ENCODE data around the gene STK33.

The STK33 gene

GRCh38 chr11:8634498-8634897 is 40.5 kb upstream of the STK33 start:
- Histone ChIP-seq H3K79me2 (ENCODE audit: low read length) (no peaks in the 10 kb centered on the region), H3K4me2 (ENCODE audit: low read depth, low read length) (peak overlapping the region; percentile 44), H3K9me2 (replicated peaks; ENCODE audit: insufficient read depth, low read length) (no peaks in the 10 kb centered on the region), H2AFZ (ENCODE audit: low read length) (no peak overlapping the region), H3K9me3 (replicated peaks; ENCODE audit: insufficient read depth, low read length) (no peaks in the 10 kb centered on the region), H3K27ac (ENCODE audit: low read length) (peak overlapping the region; percentile 74; the same call in 1 of the 2 replicates), H3K36me3 (replicated peaks; ENCODE audit: insufficient read depth, low read length) (no peaks in the 10 kb centered on the region), H3K27me3 (replicated peaks; ENCODE audit: insufficient read depth, low read length) (no peaks in the 10 kb centered on the region), H3K9ac (ENCODE audit: low read length) (no peak overlapping the region), H3K4me3 (ENCODE audit: low read length) (no peak overlapping the region), H3F3A (ENCODE audit: insufficient read depth, low read length) (peaks cover 36% of the 10 kb centered on the region), H3K4me1 (ENCODE audit: low read length) (peaks cover 51% of the 10 kb centered on the region), H4K20me1 (ENCODE audit: insufficient read depth, low read length) (no peaks in the 10 kb centered on the region)
- TF ChIP-seq CTCF (IDR thresholded peaks at IDR 0.05; ENCODE audit: low read length): no peak
- no peak for TF ChIP-seq EZH2 (optimal IDR thresholded peaks at IDR 0.05; ENCODE audit: low read depth, low read length)
- no peak for TF ChIP-seq EZH2phosphoT487 (IDR thresholded peaks at IDR 0.05; ENCODE audit: low read length)
- peak; percentile 87 for DNase-seq

GRCh38 chr11:8631395-8632118 is 37.5 kb upstream of the STK33 start:
- H3K4me2 ChIP-seq (ENCODE audit: low read depth, low read length): peak overlapping the region; percentile 10; the same call in 1 of the 2 replicates

DNA sequence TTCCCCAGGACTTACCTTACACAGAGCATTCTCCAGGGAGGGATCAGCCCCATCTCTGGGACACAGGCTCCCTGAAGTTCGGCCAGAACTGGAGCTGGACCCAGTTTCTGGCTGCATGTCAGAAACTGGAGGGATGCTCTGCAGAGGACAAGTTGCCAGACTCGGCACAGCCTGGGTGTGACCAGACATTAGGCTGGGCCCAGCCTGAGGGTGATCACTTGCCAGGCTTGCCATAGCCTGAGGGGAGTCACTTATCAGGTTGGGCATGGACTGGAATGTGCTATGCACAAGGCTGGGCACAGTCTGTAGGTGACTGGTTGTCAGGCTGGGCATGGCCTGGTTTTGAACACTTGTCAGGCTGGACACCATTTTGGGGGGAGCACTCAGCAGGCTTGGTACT is 30.7 kb upstream of the STK33 start:
- H3K4me2 ChIP-seq (ENCODE audit: low read depth, low read length): no peak overlapping the region
- no peaks in the 10 kb centered on the region for H3F3A ChIP-seq (ENCODE audit: insufficient read depth, low read length)
- H3K9me3 ChIP-seq (replicated peaks; ENCODE audit: insufficient read depth, low read length): no peaks in the 10 kb centered on the region
- no peaks in the 10 kb centered on the region for H3K79me2 ChIP-seq (ENCODE audit: low read length)
- no peaks in the 10 kb centered on the region for H3K4me1 ChIP-seq (ENCODE audit: low read length)
- no peak overlapping the region for H3K9ac ChIP-seq (ENCODE audit: low read length)
- H3K36me3 ChIP-seq (replicated peaks; ENCODE audit: insufficient read depth, low read length): 0 out of 2 replicates have a peak, but pooled peaks cover 3% of the 10 kb centered on the region
- H3K27ac ChIP-seq (ENCODE audit: low read length): no peak overlapping the region
- H4K20me1 ChIP-seq (ENCODE audit: insufficient read depth, low read length): no peaks in the 10 kb centered on the region
- no peak overlapping the region for H2AFZ ChIP-seq (ENCODE audit: low read length)
- H3K27me3 ChIP-seq (replicated peaks; ENCODE audit: insufficient read depth, low read length): no peaks in the 10 kb centered on the region
- TF ChIP-seq CTCF (IDR thresholded peaks at IDR 0.05; ENCODE audit: low read length): no peak
- TF ChIP-seq EZH2phosphoT487 (IDR thresholded peaks at IDR 0.05; ENCODE audit: low read length): no peak
- no peak for TF ChIP-seq EZH2 (optimal IDR thresholded peaks at IDR 0.05; ENCODE audit: low read depth, low read length)
- no peaks in the 10 kb centered on the region for H3K9me2 ChIP-seq (replicated peaks; ENCODE audit: insufficient read depth, low read length)
- no peak overlapping the region for H3K4me3 ChIP-seq (ENCODE audit: low read length)
- DNase-seq: no peak

More at GRCh38 chr11:8631395-8632118, 37.5 kb upstream of the STK33 start:
- Histone ChIP-seq H3K4me3 (ENCODE audit: low read length) (no peak overlapping the region), H3K79me2 (ENCODE audit: low read length) (no peaks in the 10 kb centered on the region), H3K27ac (ENCODE audit: low read length) (peak overlapping the region; percentile 28; the same call in 1 of the 2 replicates), H4K20me1 (ENCODE audit: insufficient read depth, low read length) (no peaks in the 10 kb centered on the region), H2AFZ (ENCODE audit: low read length) (no peak overlapping the region), H3K9me3 (replicated peaks; ENCODE audit: insufficient read depth, low read length) (no peaks in the 10 kb centered on the region), H3K4me1 (ENCODE audit: low read length) (peaks cover 51% of the 10 kb centered on the region), H3K36me3 (replicated peaks; ENCODE audit: insufficient read depth, low read length) (no peaks in the 10 kb centered on the region), H3K9ac (ENCODE audit: low read length) (no peak overlapping the region), H3K27me3 (replicated peaks; ENCODE audit: insufficient read depth, low read length) (no peaks in the 10 kb centered on the region), H3K9me2 (replicated peaks; ENCODE audit: insufficient read depth, low read length) (no peaks in the 10 kb centered on the region), H3F3A (ENCODE audit: insufficient read depth, low read length) (peaks cover 36% of the 10 kb centered on the region)
- peak; percentile 18 for DNase-seq
- no peak for TF ChIP-seq EZH2 (optimal IDR thresholded peaks at IDR 0.05; ENCODE audit: low read depth, low read length)

DNA sequence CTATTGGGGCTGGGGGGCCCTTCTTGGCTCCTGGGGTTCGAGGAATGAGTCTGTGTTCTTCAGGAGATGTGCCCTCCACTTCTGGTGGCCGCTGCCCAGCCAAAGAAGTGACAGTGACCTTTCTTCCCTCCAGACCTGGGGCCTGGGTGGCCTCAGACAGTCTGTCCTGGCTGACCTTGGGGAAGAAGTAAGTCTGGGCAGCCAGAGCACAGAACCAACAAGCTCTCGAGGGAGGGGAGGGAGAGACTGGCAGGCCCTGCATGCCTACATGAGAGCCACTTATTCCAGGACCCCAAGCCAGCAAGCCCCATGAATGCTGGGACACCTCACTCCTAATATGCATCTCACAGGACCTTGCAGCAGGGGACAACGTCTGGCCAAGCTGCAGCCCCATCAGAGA is 27.1 kb upstream of the STK33 start:
- no peak for DNase-seq
- Histone ChIP-seq H3K27me3 (replicated peaks; ENCODE audit: insufficient read depth, low read length) (no peaks in the 10 kb centered on the region), H3K9ac (ENCODE audit: low read length) (no peak overlapping the region), H3K9me3 (replicated peaks; ENCODE audit: insufficient read depth, low read length) (no peaks in the 10 kb centered on the region), H3K4me3 (ENCODE audit: low read length) (no peak overlapping the region), H4K20me1 (ENCODE audit: insufficient read depth, low read length) (no peaks in the 10 kb centered on the region), H3K4me2 (ENCODE audit: low read depth, low read length) (no peak overlapping the region), H2AFZ (ENCODE audit: low read length) (no peak overlapping the region), H3K36me3 (replicated peaks; ENCODE audit: insufficient read depth, low read length) (0 out of 2 replicates have a peak, but pooled peaks cover 3% of the 10 kb centered on the region), H3K9me2 (replicated peaks; ENCODE audit: insufficient read depth, low read length) (no peaks in the 10 kb centered on the region), H3K79me2 (ENCODE audit: low read length) (no peaks in the 10 kb centered on the region), H3K4me1 (ENCODE audit: low read length) (no peaks in the 10 kb centered on the region), H3K27ac (ENCODE audit: low read length) (no peak overlapping the region), H3F3A (ENCODE audit: insufficient read depth, low read length) (no peaks in the 10 kb centered on the region)
- TF ChIP-seq CTCF (IDR thresholded peaks at IDR 0.05; ENCODE audit: low read length) (no peak), EZH2 (optimal IDR thresholded peaks at IDR 0.05; ENCODE audit: low read depth, low read length) (no peak), EZH2phosphoT487 (IDR thresholded peaks at IDR 0.05; ENCODE audit: low read length) (no peak)
